K562 (cell line): ENCODE results near the gene ARG1. TPM values are rescaled to one million over a fixed set of nuclear protein-coding genes. Genes with fewer than 3 reads are reported as not detected.
A peak's percentile ranks its signal among the peaks of the same experiment; 100 is the strongest.

Experiments
- ATAC-seq: fragments of 200-7000 bp; cut with Tn5 transposase; 3 replicates; pipeline ENCODE4 v1.9.1; 2020; ENCODE audit warnings: moderate library complexity
- BruUV-seq: library from RNA; stranded (reverse); fragments of 400-500 nt; replicated peaks from 2 replicates; lab custom pipeline; 2021; lab: Mats Ljungman, UMichigan
- CTCF ChIA-PET: fragments of 300-600 bp; formaldehyde crosslinking; extraction: SDS; loops from one replicate; lab custom pipeline; 2021; ENCODE audit warnings: low intra/inter-chr PET ratio; lab: Yijun Ruan, JAX
- POLR2A ChIA-PET: fragments of 300-600, 350-650 bp; sonication (Branson Sonifier 250); formaldehyde crosslinking; extraction: SDS; loops from one replicate; lab custom pipeline; 2021; ENCODE audit warnings: antibody characterized with exemption, inconsistent platforms; lab: Yijun Ruan, JAX
- DNase-seq, 4 experiments: peaks; one replicate each; pipeline versions ENCODE4 v3.0.0 to v3.0.0-alpha.2; 2011 to 2018; ENCODE audit warnings: low spot score in 3 of 4, mixed read lengths in 3 of 4; ENCODE audit errors: extremely low read depth in 1 of 4
- FAIRE-seq: peaks from 2 replicates; lab custom pipeline; 2011; peaks lifted over from hg19 to GRCh38; lab: Jason Lieb, UNC
- H2AFZ ChIP-seq: 2 replicates; pipeline ENCODE4 v1.6.0; 2011; ENCODE audit warnings: low read depth, low read length, control low read depth, inconsistent platforms
- H3K27ac ChIP-seq: fragments of 200-600 bp; 3 replicates; pipeline ENCODE4 v1.8.0; 2011; ENCODE audit warnings: low read depth, mild to moderate bottlenecking, control low read depth, inconsistent platforms, low read length, moderate library complexity, mixed read lengths; ENCODE audit errors: extremely low read depth
- H3K27me3 ChIP-seq, 2 experiments: fragments of 300-600 bp in 1 of 2; 2 replicates in 1 of 2; 3 replicates in 1 of 2; pipeline versions ENCODE4 v1.6.0 to v1.8.0; 2011; ENCODE audit warnings: inconsistent platforms in 2 of 2, low read length in 2 of 2, mild to moderate bottlenecking in 1 of 2, mixed read lengths in 1 of 2, moderate library complexity in 1 of 2; ENCODE audit not compliant: control insufficient read depth in 2 of 2, insufficient read depth in 2 of 2
- H3K36me3 ChIP-seq: fragments of 300-600 bp; 3 replicates; pipeline ENCODE4 v1.8.0; 2011; ENCODE audit warnings: mild to moderate bottlenecking, low read length, inconsistent platforms; ENCODE audit not compliant: control insufficient read depth, insufficient read depth
- H3K4me1 ChIP-seq, 2 experiments: fragments of 200-600 bp in 1 of 2; replicated peaks in 1 of 2; 2 replicates in 1 of 2; 3 replicates in 1 of 2; pipeline versions ENCODE4 v1.5.1 to v1.8.0; 2011; ENCODE audit warnings: inconsistent platforms in 2 of 2, low read length in 2 of 2, mild to moderate bottlenecking in 1 of 2, mixed read lengths in 1 of 2, moderate library complexity in 1 of 2; ENCODE audit not compliant: control insufficient read depth in 2 of 2, insufficient read depth in 2 of 2
- H3K4me2 ChIP-seq: 2 replicates; pipeline ENCODE4 v1.6.1; 2011; ENCODE audit warnings: low read length, control low read depth, inconsistent platforms, mixed read lengths; ENCODE audit not compliant: insufficient read depth
- H3K4me3 ChIP-seq: fragments of 200-600 bp; sonication (generic), shearing (Covaris generic); 2 replicates; pipeline ENCODE4 v1.5.1; 2016; ENCODE audit warnings: control low read depth, inconsistent platforms
- H3K79me2 ChIP-seq: fragments of 200-600 bp; 3 replicates; pipeline ENCODE4 v1.8.0; 2011; ENCODE audit warnings: low read length, inconsistent platforms; ENCODE audit not compliant: control insufficient read depth, insufficient read depth
- H3K9ac ChIP-seq, 2 experiments: 2 replicates each; pipeline versions ENCODE4 v1.6.0 to v1.6.1; 2011; ENCODE audit warnings: low read depth in 2 of 2, low read length in 2 of 2, control low read depth in 1 of 2, inconsistent platforms in 1 of 2, mild to moderate bottlenecking in 1 of 2, mixed read lengths in 1 of 2; ENCODE audit not compliant: insufficient read depth in 1 of 2
- H3K9me1 ChIP-seq: one replicate; pipeline ENCODE4 v1.6.0; 2011; ENCODE audit warnings: inconsistent platforms, mild to moderate bottlenecking, low read length, moderate library complexity; ENCODE audit not compliant: control insufficient read depth, insufficient read depth
- H3K9me3 ChIP-seq: replicated peaks from 2 replicates; pipeline ENCODE4 v1.5.1; 2011; ENCODE audit warnings: low read depth, low read length, inconsistent platforms; ENCODE audit not compliant: control insufficient read depth, insufficient read depth
- H4K20me1 ChIP-seq: replicated peaks from 2 replicates; pipeline ENCODE4 v1.6.1; 2011; ENCODE audit warnings: low read length, inconsistent platforms, mixed read lengths; ENCODE audit not compliant: control insufficient read depth, insufficient read depth
- HDAC3 ChIP-seq: fragments of 450-650 bp; IDR thresholded peaks from 2 replicates; pipeline ENCODE4 v1.6.1; 2018; ENCODE audit warnings: borderline replicate concordance, mild to moderate bottlenecking, moderate library complexity; ENCODE audit not compliant: partially characterized antibody
- HNRNPUL1 ChIP-seq: fragments of 200-400 bp; formaldehyde crosslinking; IDR thresholded peaks from 2 replicates; pipeline ENCODE4 v1.6.1; 2017; ENCODE audit warnings: low read length
- MEF2A ChIP-seq: IDR thresholded peaks from 2 replicates; pipeline ENCODE4 v1.6.1; 2011; ENCODE audit warnings: low read depth, mild to moderate bottlenecking, low read length, moderate library complexity; ENCODE audit not compliant: control insufficient read depth
- NCOA6 ChIP-seq: fragments of 450-650 bp; IDR thresholded peaks from 2 replicates; pipeline ENCODE4 v1.6.1; 2017; ENCODE audit warnings: mild to moderate bottlenecking
- RAD21 ChIP-seq, 2 experiments: fragments of 250-450 bp in 1 of 2; fragments of 450-650 bp in 1 of 2; sonication (Bioruptor Pico) in 1 of 2; formaldehyde crosslinking in 1 of 2; IDR thresholded peaks in 1 of 2; conservative IDR thresholded peaks in 1 of 2; 2 replicates each; pipeline versions ENCODE4 v1.4.0 to v1.8.0; 2020 to 2022; ENCODE audit warnings: mild to moderate bottlenecking in 2 of 2, moderate library complexity in 1 of 2
- SMARCA4 ChIP-seq: fragments of 450-650 bp; IDR thresholded peaks from 2 replicates; pipeline ENCODE4 v1.6.1; 2016
- ZBTB40 ChIP-seq, 2 experiments: fragments of 450-650 bp in 1 of 2; sonication (generic) in 1 of 2; formaldehyde crosslinking in 1 of 2; IDR thresholded peaks; 2 replicates each; pipeline versions ENCODE4 v1.7.1 to v1.9.0; 2016 to 2022; ENCODE audit warnings: inconsistent platforms in 1 of 2, mild to moderate bottlenecking in 1 of 2, missing genetic modification reagents in 1 of 2
- ZFX ChIP-seq: sonication (generic); formaldehyde crosslinking; IDR thresholded peaks from 2 replicates; pipeline ENCODE4 v1.8.0; 2022; ENCODE audit warnings: mild to moderate bottlenecking, missing genetic modification reagents, moderate library complexity
- ZNF24 ChIP-seq: fragments of 450-650 bp; IDR thresholded peaks from 2 replicates; pipeline ENCODE4 v1.6.1; 2016
- WGBS: fragments of 100-300 bp; shearing (Covaris generic); methylation state at CpG from one replicate; pipeline ENCODE4 v1.1.6; 2016; ENCODE audit warnings: low coverage, mixed read lengths; ENCODE audit not compliant: insufficient coverage; ENCODE audit errors: missing lambda C conversion rate; 5-methylcytosine and 5-hydroxymethylcytosine counted together
- in situ Hi-C: fragments of 300-500 bp; cut with MboI; formaldehyde crosslinking; loops from 4 replicates; pipeline ENCODE4 v1.15.0; 2018; ENCODE audit warnings: inconsistent platforms, mixed read lengths
- intact Hi-C: fragments of 100-400 bp; cut with micrococcal nuclease; formaldehyde crosslinking; loops from 2 replicates; pipeline ENCODE4 v1.14.2; 2022
- polyA plus RNA-seq, 8 experiments: library from polyadenylated mRNA; depleted of rRNA in 4 of 8; stranded (reverse) in 5 of 8; unstranded in 3 of 8; fragments of >200 nt; fragmentation: Nextera tagmentation in 2 of 8; fragmentation: Illumina TruSeq in 1 of 8; extraction: Ambion mirVana in 2 of 8; extraction: Trizol in 1 of 8; gene quantifications; 2 replicates each; pipeline versions ENCODE4 v1.2.1 to v1.2.3, GENCODE V29; 2011 to 2014; ENCODE audit warnings: inconsistent platforms in 1 of 8, missing spikeins in 1 of 8
- total RNA-seq, 7 experiments: library from RNA; depleted of rRNA in 6 of 7; stranded (reverse); fragments of >200 nt in 6 of 7; fragmentation: Illumina TruSeq in 2 of 7; extraction: Trizol in 2 of 7; gene quantifications; 2 replicates each; pipeline versions ENCODE4 v1.2.1 to v1.2.3, GENCODE V29; 2011 to 2021; ENCODE audit warnings: low replicate concordance in 1 of 7
- TF ChIP-seq, protein P1 (sequence below), 2 experiments: IDR thresholded peaks; 2 replicates each; pipeline ENCODE4 v1.6.1; 2012; ENCODE audit warnings: improper control_type of control experiment in 2 of 2, low read depth in 2 of 2, low read length in 2 of 2, borderline replicate concordance in 1 of 2

The ARG1 gene
- total and polyA plus RNA-seq, 9 of the 15 experiments (the other 6 are each of a cell fraction or from before 2014, with no cell fraction given): 0.03 to 0.20 (median 0.08) TPM; not detected in 3

DNA sequence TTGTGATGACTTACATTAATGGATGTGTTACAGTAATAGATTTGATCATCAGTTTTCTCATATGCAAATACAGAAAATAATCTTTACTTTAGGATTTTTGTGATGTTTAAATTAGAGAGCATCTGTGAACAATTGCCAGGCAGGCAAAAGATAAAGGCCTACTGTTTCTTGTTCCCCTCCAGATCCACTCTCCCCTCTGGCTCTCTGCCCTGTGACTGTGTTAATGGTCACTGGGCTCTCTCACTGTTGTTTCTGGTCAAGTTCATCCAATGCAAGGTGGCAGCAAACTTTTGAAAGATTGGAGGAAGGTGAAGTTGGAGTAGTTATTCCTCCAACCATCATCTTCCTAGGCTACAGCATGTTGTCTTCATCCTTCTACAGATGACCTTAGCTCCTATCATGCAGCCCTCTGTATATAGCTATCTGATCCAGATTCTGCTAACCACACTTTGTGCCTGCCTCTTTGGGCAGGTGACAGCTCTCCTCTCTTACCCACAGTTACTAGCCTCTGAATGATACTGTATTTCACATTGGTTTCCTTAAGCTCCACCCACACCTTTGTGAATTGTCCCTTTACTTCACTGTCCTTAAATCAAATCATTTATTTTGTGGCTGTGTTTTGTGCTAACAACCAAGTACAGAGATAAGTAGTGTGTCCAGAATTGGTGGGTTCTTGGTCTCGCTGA lies 48.9 kb upstream of the ARG1 start:
- no peaks in the 10 kb centered on the region for H3K9me1 ChIP-seq
- H3K36me3 ChIP-seq: no peaks in the 10 kb centered on the region
- no peaks in the 10 kb centered on the region for H4K20me1 ChIP-seq
- 0 out of 5 replicates have a peak, but pooled peaks cover 0 to 4% of the 10 kb centered on the region in 2 experiments for H3K27me3 ChIP-seq
- H3K4me2 ChIP-seq: no peak overlapping the region
- no peak for DNase-seq
- FAIRE-seq: no peak
- H3K27ac ChIP-seq: no peak overlapping the region
- POLR2A ChIA-PET: no interaction called here
- H2AFZ ChIP-seq: peak overlapping the region; percentile 69; the same call in 1 of the 2 replicates
- H3K4me3 ChIP-seq: no peak overlapping the region
- peak; percentile 29; the same call in 1 of the 3 replicates for ATAC-seq
- no peaks in the 10 kb centered on the region for H3K4me1 ChIP-seq
- H3K79me2 ChIP-seq: no peaks in the 10 kb centered on the region
- H3K9ac ChIP-seq: no peak overlapping the region
- WGBS: 0% methylated on average over 1 of the region's 1 CpG
- intact Hi-C loops: no loop called here
- in situ Hi-C loops: no loop called here
- H3K9me3 ChIP-seq: no peaks in the 10 kb centered on the region; the same call in 1 of the 2 replicates
- no TSS peak for BruUV-seq
- CTCF ChIA-PET: no interaction called here
- TF ChIP-seq ZFX (CRISPR knock-in tag): no peak
- no peak for TF ChIP-seq ZNF24
- no peak for TF ChIP-seq SMARCA4
- TF ChIP-seq, protein P1, sequence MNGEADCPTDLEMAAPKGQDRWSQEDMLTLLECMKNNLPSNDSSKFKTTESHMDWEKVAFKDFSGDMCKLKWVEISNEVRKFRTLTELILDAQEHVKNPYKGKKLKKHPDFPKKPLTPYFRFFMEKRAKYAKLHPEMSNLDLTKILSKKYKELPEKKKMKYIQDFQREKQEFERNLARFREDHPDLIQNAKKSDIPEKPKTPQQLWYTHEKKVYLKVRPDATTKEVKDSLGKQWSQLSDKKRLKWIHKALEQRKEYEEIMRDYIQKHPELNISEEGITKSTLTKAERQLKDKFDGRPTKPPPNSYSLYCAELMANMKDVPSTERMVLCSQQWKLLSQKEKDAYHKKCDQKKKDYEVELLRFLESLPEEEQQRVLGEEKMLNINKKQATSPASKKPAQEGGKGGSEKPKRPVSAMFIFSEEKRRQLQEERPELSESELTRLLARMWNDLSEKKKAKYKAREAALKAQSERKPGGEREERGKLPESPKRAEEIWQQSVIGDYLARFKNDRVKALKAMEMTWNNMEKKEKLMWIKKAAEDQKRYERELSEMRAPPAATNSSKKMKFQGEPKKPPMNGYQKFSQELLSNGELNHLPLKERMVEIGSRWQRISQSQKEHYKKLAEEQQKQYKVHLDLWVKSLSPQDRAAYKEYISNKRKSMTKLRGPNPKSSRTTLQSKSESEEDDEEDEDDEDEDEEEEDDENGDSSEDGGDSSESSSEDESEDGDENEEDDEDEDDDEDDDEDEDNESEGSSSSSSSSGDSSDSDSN (IDR thresholded peaks at IDR 0.05; ENCODE audit: borderline replicate concordance in 1 of 2, low read depth in 2 of 2, low read length in 2 of 2): no peak
- TF ChIP-seq NCOA6: no peak
- TF ChIP-seq HNRNPUL1: no peak
- no peak for TF ChIP-seq ZBTB40 (IDR thresholded peaks at IDR 0.05)
- no peak for TF ChIP-seq ZBTB40 (CRISPR knock-in tag; IDR thresholded peaks at IDR 0.05)
- TF ChIP-seq HDAC3: no peak
- TF ChIP-seq RAD21 (CRISPR knock-in tag; conservative IDR thresholded peaks at IDR 0.05 in 1 of 2, IDR thresholded peaks at IDR 0.05 in 1 of 2): no peak
- no peak for TF ChIP-seq MEF2A
